ENCODE measurements around the gene PATE3.

The PATE3 gene

DNA sequence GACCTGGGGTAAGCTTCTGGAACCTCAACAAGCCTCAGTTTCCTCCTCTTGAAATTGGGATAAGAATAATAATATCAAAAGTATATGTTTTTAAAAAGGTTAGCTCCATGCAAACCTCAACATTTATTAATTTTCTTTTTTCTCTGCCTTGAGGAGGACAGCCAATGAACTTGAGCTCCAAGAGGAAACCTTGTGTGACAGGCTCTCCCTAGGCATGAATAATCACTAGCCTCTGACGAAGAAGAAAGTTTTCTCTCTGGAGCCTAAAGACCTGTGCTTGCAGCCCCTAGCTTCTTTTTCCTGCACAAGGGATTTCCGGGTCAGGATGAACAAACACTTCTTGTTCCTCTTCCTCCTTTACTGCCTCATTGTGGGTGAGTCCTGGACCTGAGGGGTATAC lies at the start of gene PATE3:
Gene PATE3, plus strand, starts transcription at position 301 of the 400 bp plus-strand sequence. Its CDS starts 25 bp downstream, at position 326.
- DNase-seq (ENCODE audit: low spot score): no peak

DNA sequence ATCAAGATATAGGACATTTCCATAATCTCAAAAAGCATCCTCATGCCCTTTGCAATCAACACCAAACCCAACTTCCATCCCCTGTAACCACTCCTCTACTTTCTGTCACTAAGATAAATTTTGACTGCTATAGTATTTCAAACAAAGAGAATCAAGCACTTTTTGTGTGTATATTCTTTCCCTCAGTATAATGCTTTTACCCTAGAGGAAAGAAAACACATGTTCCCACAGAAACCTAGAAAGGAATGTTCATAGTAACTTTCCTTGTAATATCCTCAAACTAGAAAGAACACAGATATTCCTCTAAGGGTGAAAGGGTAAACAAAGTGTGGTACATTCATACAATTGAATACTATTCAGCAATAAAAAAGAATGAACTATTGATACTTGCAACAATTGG lies 47.3 kb upstream of the PATE3 start:
- DNase-seq (ENCODE audit: low spot score): no peak

- no peak for DNase-seq (ENCODE audit: low spot score)
Measured at GRCh38 chr11:125743681-125744080, 44.2 kb upstream of the PATE3 start.

DNA sequence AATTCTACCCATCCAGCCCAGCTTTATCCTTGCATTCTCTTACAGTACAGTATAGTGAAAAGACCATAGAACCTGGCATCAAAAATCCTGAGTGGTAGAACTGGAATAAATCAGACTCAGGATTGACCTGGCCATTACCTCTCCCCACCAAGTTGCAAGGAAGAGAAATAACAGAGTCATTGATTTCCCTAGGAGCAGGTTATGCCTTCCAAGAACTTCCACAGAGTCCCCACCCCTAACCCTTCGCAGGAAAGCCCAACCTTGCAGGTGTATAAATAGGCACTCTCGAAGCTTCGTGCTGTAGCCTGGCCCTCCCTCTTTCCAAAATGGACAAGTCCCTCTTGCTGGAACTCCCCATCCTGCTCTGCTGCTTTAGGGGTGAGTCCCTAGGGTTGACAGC lies 41.9 kb upstream of the PATE3 start, which contains the start of gene PATE1:
Gene PATE1, plus strand, starts transcription at position 301 of the 400 bp plus-strand sequence. Its CDS starts 26 bp downstream, at position 327.
- no peak for DNase-seq (ENCODE audit: low spot score)

GRCh38 chr11:125750629-125751028 lies 37.3 kb upstream of the PATE3 start:
- DNase-seq (ENCODE audit: low spot score): no peak

GRCh38 chr11:125756050-125756449 lies 31.9 kb upstream of the PATE3 start:
- no peak for DNase-seq (ENCODE audit: low spot score)

DNA sequence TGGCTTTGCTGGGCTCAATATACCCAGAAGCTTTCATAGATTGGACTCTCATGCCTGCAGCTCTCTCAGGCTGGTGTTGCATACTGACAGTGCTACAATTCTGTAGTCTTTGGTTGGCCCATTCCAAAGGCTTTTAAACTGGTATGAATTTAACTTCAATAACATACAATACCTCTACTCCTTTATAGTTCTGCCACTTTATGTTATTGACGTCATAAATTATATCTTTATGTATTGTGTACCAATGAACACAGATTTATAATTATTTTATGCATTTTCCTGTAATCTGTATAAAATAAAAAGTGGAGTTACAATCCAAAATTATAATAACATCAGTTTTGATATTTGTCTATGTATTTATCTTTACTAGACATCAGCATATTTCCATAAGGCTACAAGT lies 25.5 kb upstream of the PATE3 start:
- no peak for DNase-seq (ENCODE audit: low spot score)

GRCh38 chr11:125763483-125763882 lies 24.4 kb upstream of the PATE3 start:
- DNase-seq (ENCODE audit: low spot score): no peak

DNA sequence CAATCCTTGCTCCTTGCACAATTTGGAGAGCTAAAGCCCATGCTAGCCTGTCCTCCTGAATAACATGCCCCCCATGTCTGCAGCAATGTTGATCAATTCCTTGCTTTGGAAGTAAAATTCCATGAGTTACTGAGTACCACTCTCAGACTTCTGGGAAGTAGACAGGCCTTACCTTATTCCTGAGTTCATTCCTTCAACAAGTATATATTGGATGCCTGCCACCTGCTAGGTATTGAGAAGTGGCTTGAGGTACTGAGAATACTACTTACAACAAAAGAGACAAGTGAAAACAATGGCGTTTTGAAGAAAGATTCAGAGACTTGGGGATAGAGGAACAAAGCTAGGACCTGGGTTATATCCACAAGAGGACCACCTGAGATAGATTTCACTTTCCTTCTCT lies 21.7 kb upstream of the PATE3 start:
- DNase-seq (ENCODE audit: low spot score): no peak

DNA sequence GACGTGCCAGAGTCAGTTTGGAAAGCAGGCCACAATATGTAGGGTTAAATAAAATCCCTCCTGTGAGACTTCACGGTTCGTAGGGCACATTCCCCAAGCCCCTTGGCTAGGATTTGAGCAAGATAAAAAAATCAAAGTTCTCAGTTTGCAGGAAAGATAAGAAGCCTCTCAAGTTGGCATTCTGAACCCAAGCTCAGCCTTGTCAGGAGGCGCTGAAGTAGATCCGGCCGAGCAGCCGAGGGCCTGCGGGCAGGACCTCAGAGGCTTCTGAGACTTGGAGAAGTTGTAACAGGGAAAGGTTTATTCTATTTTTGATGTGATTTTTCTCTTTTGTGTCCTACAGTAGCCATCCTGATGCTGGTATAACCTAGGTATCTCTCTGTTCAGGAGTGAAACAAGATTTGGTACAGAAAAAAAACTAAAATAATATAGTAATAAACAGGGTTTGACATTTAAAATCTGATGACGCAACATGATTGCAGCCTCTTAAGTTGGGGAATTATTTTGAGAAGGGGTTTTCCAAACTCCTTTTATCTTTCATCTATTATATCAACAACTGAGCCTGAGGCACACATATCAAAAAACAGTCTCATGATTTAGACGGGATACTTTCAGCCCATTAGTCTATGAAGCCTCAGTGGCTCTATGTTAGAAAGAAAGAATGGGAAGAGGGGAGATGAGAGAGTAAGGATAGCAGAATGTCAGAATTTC lies 19.4 kb upstream of the PATE3 start:
- DNase-seq (ENCODE audit: low spot score): no peak

- no peak for DNase-seq (ENCODE audit: low spot score)
Measured at GRCh38 chr11:125770583-125770982, 17.3 kb upstream of the PATE3 start.

DNA sequence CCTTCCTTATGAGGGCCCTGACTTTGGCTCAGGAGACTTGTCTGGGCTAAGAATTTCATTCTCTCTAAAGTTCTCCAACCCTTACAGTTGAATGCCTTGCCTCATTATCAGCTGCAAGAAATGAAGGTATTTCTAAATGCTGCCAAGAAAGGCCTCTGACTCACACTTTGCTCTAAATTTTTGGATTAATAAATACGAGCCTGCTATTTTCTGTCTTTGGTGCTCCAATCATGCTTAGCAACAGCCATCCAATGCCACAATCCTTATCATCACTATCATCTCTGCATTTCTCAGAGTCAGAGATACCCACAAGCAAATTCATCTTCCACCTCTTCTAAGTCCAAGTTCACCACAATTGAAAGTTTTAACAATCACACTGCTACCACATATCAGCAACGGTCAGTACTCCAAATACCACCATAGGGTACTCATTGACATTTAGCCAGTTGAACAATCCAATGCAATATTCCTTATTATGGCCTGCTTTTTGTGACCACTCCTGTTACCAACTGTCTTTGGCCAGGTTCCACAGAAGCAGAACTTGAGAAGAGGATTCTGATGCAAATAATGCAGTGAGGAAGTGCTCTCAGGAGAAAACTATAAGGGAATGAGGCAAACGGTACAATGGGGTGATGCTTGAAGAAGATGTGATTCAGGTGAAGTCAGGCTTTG lies 15.0 kb upstream of the PATE3 start:
- no peak for DNase-seq (ENCODE audit: low spot score)

DNA sequence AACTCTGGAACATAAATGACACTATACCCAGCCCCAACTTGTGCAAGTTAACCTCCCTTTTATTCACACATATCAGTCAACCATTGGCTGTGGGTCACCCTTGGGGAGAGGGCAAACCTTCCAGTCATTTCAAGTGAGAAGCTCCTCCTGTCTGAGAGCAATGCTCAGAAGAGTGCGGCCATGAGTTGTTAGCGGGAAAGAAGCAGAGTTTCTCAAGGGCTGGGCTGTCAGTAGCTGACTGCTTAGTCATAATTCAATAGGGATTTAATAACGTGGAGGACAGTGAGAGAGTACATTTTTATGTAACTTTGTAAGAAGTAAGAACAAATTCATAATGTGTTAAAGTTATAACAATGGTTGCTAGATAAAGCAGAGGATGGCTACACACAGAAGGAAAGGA lies 14.4 kb upstream of the PATE3 start:
- DNase-seq (ENCODE audit: low spot score): no peak

DNA sequence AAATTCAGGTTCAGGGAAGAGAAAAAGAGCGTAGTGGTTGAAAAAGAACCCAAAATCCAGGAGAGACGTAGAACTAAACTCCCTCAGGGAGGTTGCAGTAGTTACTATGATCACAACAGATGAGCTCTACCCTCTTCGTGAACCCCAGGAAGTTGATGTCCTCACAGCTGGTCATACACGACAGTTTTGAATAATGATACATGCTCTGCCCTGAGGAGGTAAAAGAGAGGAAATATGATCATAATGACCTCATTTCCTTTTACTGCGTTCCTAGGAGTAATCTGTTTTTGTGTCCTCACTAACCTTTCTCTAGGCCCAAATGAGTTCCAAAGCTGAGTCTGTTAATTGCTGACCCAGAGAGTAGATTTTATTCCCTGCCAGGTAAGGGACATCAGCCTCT lies 10.6 kb upstream of the PATE3 start:
- DNase-seq (ENCODE audit: low spot score): no peak

- no peak for DNase-seq (ENCODE audit: low spot score)
Measured at GRCh38 chr11:125778728-125779127, 9.2 kb upstream of the PATE3 start, which contains the start of gene PATE2. TSS of gene PATE2 (minus strand) at chr11:125778828. CDS start at chr11:125778773, 55 bp downstream.

- DNase-seq (ENCODE audit: low spot score): no peak
Measured at GRCh38 chr11:125784678-125785077, 3.2 kb upstream of the PATE3 start.

- no peak for DNase-seq (ENCODE audit: low spot score)
Measured at GRCh38 chr11:125790825-125791224, 2.9 kb downstream of the PATE3 start.

- no peak for DNase-seq (ENCODE audit: low spot score)
Measured at GRCh38 chr11:125797641-125798040, 9.7 kb downstream of the PATE3 start.

DNA sequence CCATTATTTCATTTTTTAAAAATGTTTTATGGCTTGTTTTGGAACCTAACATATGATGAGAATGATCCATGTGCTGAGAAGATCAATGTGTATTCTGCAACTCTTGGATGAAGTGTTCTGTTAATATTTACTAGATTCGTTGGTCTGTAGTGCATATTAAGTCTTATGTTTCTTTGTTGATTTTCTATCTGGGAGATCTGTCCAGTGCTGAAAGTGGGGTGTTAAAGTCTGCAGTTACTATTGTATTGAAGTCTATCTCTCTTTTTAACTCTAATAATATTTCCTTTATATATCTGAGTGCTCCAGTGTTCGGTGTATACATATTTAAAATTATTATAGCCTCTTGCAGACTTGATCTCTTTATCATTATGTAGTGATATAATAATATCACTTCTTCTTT lies 11.9 kb downstream of the PATE3 start:
- no peak for DNase-seq (ENCODE audit: low spot score)

GRCh38 chr11:125802387-125802786 lies 14.5 kb downstream of the PATE3 start:
- no peak for DNase-seq (ENCODE audit: low spot score)

DNA sequence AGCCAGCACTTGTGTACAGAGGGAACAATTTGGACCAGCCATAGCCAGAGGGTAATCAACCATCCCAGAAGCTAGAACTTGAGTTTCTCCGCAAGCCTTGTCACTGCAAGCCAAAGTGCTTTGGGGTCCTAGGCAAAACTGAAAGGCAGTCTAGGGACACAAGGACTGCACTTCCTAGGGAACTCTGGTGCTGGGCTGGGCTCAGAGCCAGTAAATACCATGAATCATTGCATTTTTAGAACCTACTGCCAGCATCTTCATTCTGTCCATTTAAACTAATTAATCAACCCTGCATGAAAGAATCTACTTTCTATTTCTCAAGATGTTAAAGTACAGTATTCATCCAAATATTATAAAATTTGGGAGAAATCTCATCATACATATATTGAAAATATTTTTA lies 20.0 kb downstream of the PATE3 start:
- DNase-seq (ENCODE audit: low spot score): no peak

GRCh38 chr11:125833016-125833415 lies 45.1 kb downstream of the PATE3 start, which contains the start of gene PATE4:
TSS of gene PATE4 (plus strand) at chr11:125833316. CDS start at chr11:125833360, 44 bp downstream.
- no peak for DNase-seq (ENCODE audit: low spot score)

DNA sequence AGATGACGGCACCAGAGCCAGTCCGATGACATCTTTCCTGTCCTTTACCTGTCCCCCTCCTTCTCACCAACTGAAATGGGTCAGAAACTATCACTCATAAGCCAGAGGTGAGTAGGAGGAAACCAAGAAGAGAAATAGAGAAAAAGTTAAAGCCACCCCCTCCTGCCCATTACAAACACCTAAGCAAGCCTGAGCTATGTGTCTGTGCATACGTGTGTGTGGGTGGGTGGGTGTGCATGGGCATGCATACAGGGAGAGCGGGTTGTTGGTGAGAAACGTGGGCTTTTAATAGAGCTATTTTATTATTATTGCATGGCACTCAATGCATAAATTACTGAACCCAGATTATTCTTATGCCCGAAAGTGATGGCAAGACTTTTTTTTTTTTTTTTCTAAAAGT lies 47.8 kb downstream of the PATE3 start:
- DNase-seq (ENCODE audit: low spot score): no peak

Measured in pons (tissue), 1 donor.